ENCODE data around the gene TMEM138.

Gene TMEM138

GRCh38 chr11:61331651-61332050, 30.5 kb upstream of the TMEM138 start:
- DNase-seq (ENCODE audit: low read depth): no peak
- peak overlapping the region; percentile 89 for H3K4me3 ChIP-seq (ENCODE audit: control insufficient read depth, low read depth, low read length)
- TF ChIP-seq CTCF (conservative IDR thresholded peaks at IDR 0.05; ENCODE audit: control insufficient read depth, insufficient read depth, low read depth, low read length): no peak

DNA sequence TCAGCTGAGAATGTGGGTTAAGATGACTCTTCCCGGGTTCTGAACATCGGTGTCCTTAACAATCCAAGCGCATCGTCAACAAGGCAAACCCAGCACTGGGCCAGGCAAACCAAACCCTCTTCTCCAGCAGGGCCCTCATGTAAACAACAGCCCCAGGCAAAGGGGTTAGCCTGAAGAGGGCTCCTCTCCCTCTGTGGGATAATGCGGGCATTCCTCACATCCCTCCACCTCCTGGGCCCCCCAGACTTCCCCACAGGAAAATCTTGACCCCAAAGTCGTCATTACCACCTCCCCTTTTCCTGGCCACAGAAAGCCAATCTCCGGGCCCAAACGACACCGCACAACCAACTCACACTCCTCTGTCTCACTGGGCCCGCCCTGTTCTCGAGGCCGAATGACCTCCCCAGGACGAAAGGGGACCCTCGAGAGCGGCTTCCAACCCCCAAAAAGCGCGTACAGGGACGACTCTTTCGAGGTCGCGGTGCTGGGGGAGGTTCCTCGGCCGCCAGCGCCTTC, 29.8 kb upstream of the TMEM138 start:
- TF ChIP-seq CTCF (conservative IDR thresholded peaks at IDR 0.05; ENCODE audit: control insufficient read depth, insufficient read depth, low read depth, low read length): no peak
- DNase-seq (ENCODE audit: low read depth): peak; percentile 21
- H3K4me3 ChIP-seq (ENCODE audit: control insufficient read depth, low read depth, low read length): peak overlapping the region; percentile 89

- no peak for TF ChIP-seq CTCF (conservative IDR thresholded peaks at IDR 0.05; ENCODE audit: control insufficient read depth, insufficient read depth, low read depth, low read length)
- peak within 1 kb of the TSS; percentile 89 for H3K4me3 ChIP-seq (ENCODE audit: control insufficient read depth, low read depth, low read length)
- peak; percentile 87 for DNase-seq (ENCODE audit: low read depth)
Observed at GRCh38 chr11:61332797-61333549, 29.2 kb upstream of the TMEM138 start, which contains the start of the genes DDB1 and TKFC. Gene DDB1 (minus strand): TSS chr11:61333105. CDS start chr11:61332968, 137 bp downstream. Gene TKFC (plus strand): TSS chr11:61333228. CDS start chr11:61334729, 1,501 bp downstream.

- H3K4me3 ChIP-seq (ENCODE audit: control insufficient read depth, low read depth, low read length): peak overlapping the region; percentile 89
- TF ChIP-seq CTCF (conservative IDR thresholded peaks at IDR 0.05; ENCODE audit: control insufficient read depth, insufficient read depth, low read depth, low read length): no peak
- DNase-seq (ENCODE audit: low read depth): no peak
Observed at GRCh38 chr11:61333550-61334433, 28.4 kb upstream of the TMEM138 start.

DNA sequence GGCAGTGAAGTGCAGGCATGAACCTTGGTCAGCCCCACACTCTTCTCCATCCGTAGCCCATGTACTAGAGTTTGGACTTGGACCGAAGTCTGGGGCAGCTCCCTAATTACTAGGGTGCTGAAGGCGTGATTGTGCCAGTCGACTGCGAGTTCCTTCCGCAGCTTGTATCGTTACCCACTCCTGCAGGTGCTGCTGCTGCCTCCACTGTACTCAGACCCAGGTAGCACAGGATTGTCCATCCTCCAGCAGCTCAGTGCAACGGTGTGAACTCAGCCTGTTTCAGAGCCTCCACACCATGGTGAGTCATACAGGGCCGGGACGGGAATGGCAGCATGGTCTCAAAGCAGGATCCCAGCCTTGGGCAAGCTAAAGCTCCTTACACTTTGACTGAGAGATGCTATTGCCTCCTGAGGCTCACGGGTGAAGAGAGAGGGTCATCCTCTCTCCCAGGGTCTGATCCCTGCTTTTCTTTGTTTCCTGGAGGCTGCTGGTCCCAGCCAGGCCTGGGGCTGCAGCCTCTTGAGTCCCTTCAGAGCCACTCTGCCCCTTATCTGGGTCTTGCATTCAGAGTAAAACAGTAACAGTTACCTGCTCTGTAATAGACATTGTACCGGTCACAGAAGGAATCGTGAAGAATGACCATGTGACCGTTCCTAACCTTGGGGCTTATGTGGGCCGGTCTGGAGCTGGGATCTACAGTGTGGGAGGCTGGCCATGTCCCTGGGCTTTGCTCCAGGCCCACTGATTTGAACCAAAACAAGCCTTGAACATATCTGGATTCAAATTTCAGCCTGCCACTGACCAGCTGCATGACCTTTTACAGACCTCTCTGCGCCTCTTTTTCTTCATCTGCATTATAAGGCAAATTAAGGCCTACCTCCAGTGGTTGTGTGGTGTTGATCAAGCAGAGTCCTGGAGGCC, 27.5 kb upstream of the TMEM138 start:
- peak; percentile 66 for DNase-seq (ENCODE audit: low read depth)
- H3K4me3 ChIP-seq (ENCODE audit: control insufficient read depth, low read depth, low read length): no peak overlapping the region
- TF ChIP-seq CTCF (conservative IDR thresholded peaks at IDR 0.05; ENCODE audit: control insufficient read depth, insufficient read depth, low read depth, low read length): no peak

DNA sequence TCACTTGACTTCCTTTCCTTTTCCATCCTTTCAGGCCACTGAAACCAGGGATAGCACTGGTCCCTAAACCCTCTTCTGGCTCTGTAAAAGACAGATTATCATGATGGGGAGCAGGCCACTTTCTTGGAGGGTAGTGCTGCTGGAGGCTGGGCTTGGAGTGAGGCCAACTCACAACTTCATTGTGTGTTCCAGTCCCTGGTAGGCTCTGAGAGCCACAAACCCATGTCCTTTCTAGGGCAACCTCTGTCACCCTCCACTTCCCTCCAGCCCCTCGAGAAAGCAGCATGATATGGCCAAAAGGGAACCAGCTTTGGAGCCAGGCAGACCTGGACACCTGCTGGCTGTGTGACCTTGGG, 26.8 kb upstream of the TMEM138 start:
- no peak for DNase-seq (ENCODE audit: low read depth)
- no peak for TF ChIP-seq CTCF (conservative IDR thresholded peaks at IDR 0.05; ENCODE audit: control insufficient read depth, insufficient read depth, low read depth, low read length)
- no peak overlapping the region for H3K4me3 ChIP-seq (ENCODE audit: control insufficient read depth, low read depth, low read length)

Data from fibroblast of mammary gland (primary cell).